ENCODE measurements around the gene AK6. TPM values are rescaled to one million over a fixed set of nuclear protein-coding genes. Genes with fewer than 3 reads are reported as not detected.

The AK6 gene
- total RNA-seq, 1 donor from 2014 or later: 29.1 TPM

DNA sequence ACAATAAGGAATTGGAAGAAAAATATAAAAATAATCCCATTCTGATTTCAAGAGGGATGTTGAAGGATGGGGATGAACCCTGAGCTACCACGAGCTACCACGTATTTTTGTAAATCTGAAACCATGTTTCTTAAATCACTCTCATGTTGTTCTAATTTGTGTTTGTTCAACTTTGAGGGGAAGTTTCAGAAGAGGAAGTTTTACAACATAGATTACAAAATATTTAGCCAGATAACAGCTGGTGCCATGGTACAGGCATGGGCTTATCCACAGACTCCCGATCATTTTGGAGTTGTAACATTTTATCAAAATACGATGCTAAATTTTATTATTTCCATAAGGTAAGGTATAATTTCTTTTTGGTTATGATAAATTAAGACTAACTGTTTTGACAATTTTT, 51.9 kb downstream of the AK6 start:
- Histone ChIP-seq H3K27ac (no peak overlapping the region), H3K36me3 (peaks cover 30% of the 10 kb centered on the region), H3K4me3 (no peak overlapping the region), H3K9me3 (no peaks in the 10 kb centered on the region), H3K27me3 (ENCODE audit: low read depth) (no peaks in the 10 kb centered on the region), H3K4me1 (no peaks in the 10 kb centered on the region)
- DNase-seq: no peak
- TF ChIP-seq, protein P1, sequence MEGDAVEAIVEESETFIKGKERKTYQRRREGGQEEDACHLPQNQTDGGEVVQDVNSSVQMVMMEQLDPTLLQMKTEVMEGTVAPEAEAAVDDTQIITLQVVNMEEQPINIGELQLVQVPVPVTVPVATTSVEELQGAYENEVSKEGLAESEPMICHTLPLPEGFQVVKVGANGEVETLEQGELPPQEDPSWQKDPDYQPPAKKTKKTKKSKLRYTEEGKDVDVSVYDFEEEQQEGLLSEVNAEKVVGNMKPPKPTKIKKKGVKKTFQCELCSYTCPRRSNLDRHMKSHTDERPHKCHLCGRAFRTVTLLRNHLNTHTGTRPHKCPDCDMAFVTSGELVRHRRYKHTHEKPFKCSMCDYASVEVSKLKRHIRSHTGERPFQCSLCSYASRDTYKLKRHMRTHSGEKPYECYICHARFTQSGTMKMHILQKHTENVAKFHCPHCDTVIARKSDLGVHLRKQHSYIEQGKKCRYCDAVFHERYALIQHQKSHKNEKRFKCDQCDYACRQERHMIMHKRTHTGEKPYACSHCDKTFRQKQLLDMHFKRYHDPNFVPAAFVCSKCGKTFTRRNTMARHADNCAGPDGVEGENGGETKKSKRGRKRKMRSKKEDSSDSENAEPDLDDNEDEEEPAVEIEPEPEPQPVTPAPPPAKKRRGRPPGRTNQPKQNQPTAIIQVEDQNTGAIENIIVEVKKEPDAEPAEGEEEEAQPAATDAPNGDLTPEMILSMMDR (IDR thresholded peaks at IDR 0.05): no peak
- no peak for ATAC-seq
- intact Hi-C loops (cut with DNase I): no loop called here

DNA sequence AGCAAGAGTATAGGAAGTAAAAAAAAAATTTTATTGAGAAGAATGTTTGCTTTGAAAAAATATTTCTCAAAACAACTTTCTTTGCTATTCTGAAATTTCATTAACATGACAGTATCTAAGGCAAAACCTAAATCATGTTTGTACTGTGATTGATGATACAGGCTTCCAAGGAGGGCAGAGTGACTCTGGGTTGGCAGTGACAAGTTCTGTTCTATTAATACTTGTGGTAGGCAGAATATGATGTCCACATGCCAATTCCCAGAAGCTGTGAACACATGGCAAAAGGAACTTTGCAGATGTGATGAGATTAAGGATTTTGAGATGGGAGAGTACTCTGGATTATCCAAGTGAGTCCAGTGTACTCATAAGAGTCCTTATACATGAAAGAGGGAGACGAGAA, 53.3 kb downstream of the AK6 start:
- TF ChIP-seq, protein P1 (IDR thresholded peaks at IDR 0.05): no peak
- Histone ChIP-seq H3K4me3 (no peak overlapping the region), H3K27me3 (ENCODE audit: low read depth) (no peaks in the 10 kb centered on the region), H3K4me1 (no peaks in the 10 kb centered on the region), H3K9me3 (no peaks in the 10 kb centered on the region), H3K27ac (no peak overlapping the region), H3K36me3 (peaks cover 37% of the 10 kb centered on the region)
- ATAC-seq (no peak), DNase-seq (no peak)
- intact Hi-C loops (cut with DNase I): no loop called here

DNA sequence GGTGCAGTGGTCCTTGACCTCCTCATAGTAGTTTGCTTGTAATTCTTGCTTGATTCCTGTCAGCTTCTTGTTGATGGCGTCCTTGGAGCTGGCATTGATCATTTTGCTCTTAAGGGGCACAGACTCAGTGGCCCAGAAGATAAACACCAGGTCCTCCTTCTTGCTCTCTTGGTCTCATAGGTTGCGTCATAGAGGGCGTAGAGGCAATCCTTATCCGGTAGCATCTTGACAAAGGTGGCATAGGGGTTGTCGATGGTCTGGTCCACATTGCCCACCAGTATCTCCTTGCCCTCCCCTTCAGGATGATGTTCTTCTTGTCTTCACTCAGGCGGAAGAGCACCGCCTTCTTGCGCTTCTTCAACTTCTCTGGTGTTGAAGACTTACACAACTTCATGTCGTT, 55.9 kb downstream of the AK6 start:
- intact Hi-C loops (cut with DNase I): no loop called here
- no peak overlapping the region for H3K27ac ChIP-seq
- DNase-seq: no peak
- no peaks in the 10 kb centered on the region for H3K27me3 ChIP-seq (ENCODE audit: low read depth)
- TF ChIP-seq, protein P1 (IDR thresholded peaks at IDR 0.05): no peak
- no peaks in the 10 kb centered on the region for H3K9me3 ChIP-seq
- no peak overlapping the region for H3K4me3 ChIP-seq
- ATAC-seq: no peak
- peaks cover 38% of the 10 kb centered on the region for H3K36me3 ChIP-seq
- H3K4me1 ChIP-seq: no peaks in the 10 kb centered on the region

DNA sequence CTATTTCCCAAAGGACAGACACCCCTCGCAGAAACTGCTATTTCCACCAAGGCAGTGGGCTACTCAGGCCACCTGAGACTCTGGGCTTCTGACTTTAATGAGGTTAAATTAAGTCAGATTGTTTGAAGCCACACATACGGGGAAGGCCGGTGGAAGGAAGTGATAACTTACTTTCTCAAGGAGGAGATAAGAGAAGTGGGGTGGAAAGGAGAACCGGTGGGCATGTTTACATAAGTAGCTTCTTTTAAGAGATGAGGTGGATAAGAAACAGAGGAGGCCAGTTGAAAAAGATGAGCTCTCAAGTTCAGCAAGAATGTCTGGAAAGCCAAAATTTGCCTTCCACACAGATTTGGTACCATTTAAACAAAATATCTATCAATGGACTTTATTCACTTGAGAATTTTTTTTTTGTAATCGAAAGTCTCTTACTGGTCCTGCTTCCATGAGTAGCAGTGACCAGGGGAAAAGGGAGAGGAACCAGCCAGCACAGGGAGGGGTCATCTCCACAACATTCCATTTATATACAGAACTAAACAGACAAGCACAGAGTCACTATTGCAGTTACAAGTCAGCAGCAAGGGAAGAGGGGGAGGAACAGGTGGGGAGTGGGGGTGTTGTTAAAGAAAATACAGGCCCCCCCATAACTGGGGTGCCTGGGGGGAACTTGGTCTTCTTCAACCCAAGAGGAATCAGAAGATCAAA, 56.7 kb downstream of the AK6 start:
- no peak for DNase-seq
- no peaks in the 10 kb centered on the region for H3K9me3 ChIP-seq
- H3K27me3 ChIP-seq (ENCODE audit: low read depth): no peaks in the 10 kb centered on the region
- ATAC-seq: no peak
- TF ChIP-seq, protein P1 (IDR thresholded peaks at IDR 0.05): no peak
- H3K4me3 ChIP-seq: no peak overlapping the region
- no peaks in the 10 kb centered on the region for H3K4me1 ChIP-seq
- intact Hi-C loops (cut with DNase I): no loop called here
- H3K27ac ChIP-seq: no peak overlapping the region
- H3K36me3 ChIP-seq: peaks cover 43% of the 10 kb centered on the region

DNA sequence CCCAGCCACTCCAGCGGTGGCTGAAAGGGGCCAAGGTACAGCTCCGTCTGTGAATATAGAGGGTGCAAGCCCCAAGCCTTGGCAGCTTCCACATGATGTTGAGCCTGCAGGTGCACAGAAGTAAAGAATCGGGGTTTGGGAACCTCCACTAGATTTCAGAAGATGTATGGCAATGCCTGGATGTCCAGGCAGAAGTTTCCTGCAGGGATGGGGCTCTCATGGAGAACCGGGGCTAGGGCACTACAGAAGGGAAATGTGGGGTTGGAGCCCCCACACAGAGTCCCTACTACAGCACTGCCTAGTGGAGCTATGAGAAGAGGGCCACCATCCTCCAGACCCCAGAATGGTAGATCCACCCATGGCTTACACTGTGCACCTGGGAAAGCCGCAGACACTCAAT, 59.9 kb downstream of the AK6 start:
- TF ChIP-seq, protein P1 (IDR thresholded peaks at IDR 0.05): no peak
- DNase-seq (no peak), ATAC-seq (no peak)
- Histone ChIP-seq H3K9me3 (no peaks in the 10 kb centered on the region), H3K4me1 (no peaks in the 10 kb centered on the region), H3K27ac (no peak overlapping the region), H3K36me3 (peaks cover 52% of the 10 kb centered on the region), H3K27me3 (ENCODE audit: low read depth) (no peaks in the 10 kb centered on the region), H3K4me3 (no peak overlapping the region)
- intact Hi-C loops (cut with DNase I): no loop called here
